Hepatocyte (in vitro differentiated cells): Measurements from ENCODE around the gene VPS11. TPM values are rescaled to one million over a fixed set of nuclear protein-coding genes. Genes with fewer than 3 reads are reported as not detected.
A peak's percentile ranks its signal among the peaks of the same experiment; 100 is the strongest.
"Not testable (repeated sequence)": the region's sequence is repeated elsewhere in the genome, so short reads cannot be mapped to it uniquely, and the experiment has no call there.

Experiments used
- DNase-seq: peaks from one replicate; pipeline ENCODE4 v3.0.0-alpha.2; 2016; ENCODE audit warnings: low spot score
- H2AFZ ChIP-seq: fragments of 200-600 bp; sonication (generic); 2 replicates; pipeline ENCODE4 v1.6.0; 2016; ENCODE audit warnings: antibody characterized with exemption, mild to moderate bottlenecking
- H3K27ac ChIP-seq: fragments of 200-600 bp; sonication (generic); 2 replicates; pipeline ENCODE4 v1.5.1; 2016; ENCODE audit warnings: mild to moderate bottlenecking
- H3K27me3 ChIP-seq: fragments of 200-600 bp; sonication (generic); 2 replicates; pipeline ENCODE4 v1.6.1; 2016
- H3K36me3 ChIP-seq: fragments of 200-600 bp; sonication (generic); replicated peaks from 2 replicates; pipeline ENCODE4 v1.5.1; 2016; ENCODE audit warnings: low read depth; ENCODE audit not compliant: insufficient read depth
- H3K4me1 ChIP-seq: fragments of 200-600 bp; sonication (generic); 2 replicates; pipeline ENCODE4 v1.5.1; 2016; ENCODE audit warnings: mild to moderate bottlenecking, moderate library complexity; ENCODE audit not compliant: insufficient read depth
- H3K4me2 ChIP-seq: fragments of 200-600 bp; sonication (generic); 2 replicates; pipeline ENCODE4 v1.6.0; 2016
- H3K4me3 ChIP-seq: fragments of 200-600 bp; sonication (generic); 2 replicates; pipeline ENCODE4 v1.5.1; 2016; ENCODE audit warnings: mild to moderate bottlenecking
- H3K79me2 ChIP-seq: fragments of 200-600 bp; sonication (generic); 2 replicates; pipeline ENCODE4 v1.6.0; 2017; ENCODE audit warnings: mild to moderate bottlenecking
- H3K9me2 ChIP-seq: fragments of 200-600 bp; sonication (generic); replicated peaks from 2 replicates; pipeline ENCODE4 v1.6.0; 2017; ENCODE audit warnings: mild to moderate bottlenecking; ENCODE audit not compliant: insufficient read depth
- H3K9me3 ChIP-seq: fragments of 200-600 bp; sonication (generic); 2 replicates; pipeline ENCODE4 v1.5.1; 2016; ENCODE audit warnings: low read depth, mild to moderate bottlenecking
- H4K20me1 ChIP-seq: fragments of 200-600 bp; sonication (generic); 2 replicates; pipeline ENCODE4 v1.6.0; 2016; ENCODE audit warnings: mild to moderate bottlenecking; ENCODE audit not compliant: insufficient read depth, poor library complexity, severe bottlenecking
- CTCF ChIP-seq: fragments of 200-600 bp; sonication (generic); IDR thresholded peaks from 2 replicates; pipeline ENCODE4 v1.5.1; 2016; ENCODE audit warnings: antibody characterized with exemption, mild to moderate bottlenecking; ENCODE audit not compliant: poor library complexity
- EZH2 ChIP-seq: fragments of 200-600 bp; sonication (generic); IDR thresholded peaks from 2 replicates; pipeline ENCODE4 v1.6.1; 2016; ENCODE audit warnings: antibody characterized with exemption, mild to moderate bottlenecking, borderline replicate concordance
- EZH2phosphoT487 ChIP-seq: fragments of 200-600 bp; sonication (generic); IDR thresholded peaks from one replicate; pipeline ENCODE4 v1.6.1; 2018; ENCODE audit warnings: antibody characterized with exemption, mild to moderate bottlenecking, low read depth, moderate library complexity; ENCODE audit not compliant: unreplicated experiment, severe bottlenecking
- WGBS: methylation state at CpG from one replicate; pipeline ENCODE4 v1.1.6; 2016; ENCODE audit warnings: low lambda C conversion rate; ENCODE audit errors: missing lambda C conversion rate; 5-methylcytosine and 5-hydroxymethylcytosine counted together
- polyA plus RNA-seq: library from polyadenylated mRNA; unstranded; fragments of >200 nt; fragmentation: Nextera tagmentation; extraction: Ambion mirVana; gene quantifications from 2 replicates; pipeline ENCODE4 v1.2.1, GENCODE V29; 2016
- total RNA-seq: library from RNA; depleted of rRNA; stranded (reverse); fragments of >200 nt; gene quantifications from 2 replicates; pipeline ENCODE4 v1.2.3, GENCODE V29; 2014

VPS11 gene
- total and polyA plus RNA-seq, 2 experiments from 2014 or later, result 31.8 to 36.9 TPM

DNA sequence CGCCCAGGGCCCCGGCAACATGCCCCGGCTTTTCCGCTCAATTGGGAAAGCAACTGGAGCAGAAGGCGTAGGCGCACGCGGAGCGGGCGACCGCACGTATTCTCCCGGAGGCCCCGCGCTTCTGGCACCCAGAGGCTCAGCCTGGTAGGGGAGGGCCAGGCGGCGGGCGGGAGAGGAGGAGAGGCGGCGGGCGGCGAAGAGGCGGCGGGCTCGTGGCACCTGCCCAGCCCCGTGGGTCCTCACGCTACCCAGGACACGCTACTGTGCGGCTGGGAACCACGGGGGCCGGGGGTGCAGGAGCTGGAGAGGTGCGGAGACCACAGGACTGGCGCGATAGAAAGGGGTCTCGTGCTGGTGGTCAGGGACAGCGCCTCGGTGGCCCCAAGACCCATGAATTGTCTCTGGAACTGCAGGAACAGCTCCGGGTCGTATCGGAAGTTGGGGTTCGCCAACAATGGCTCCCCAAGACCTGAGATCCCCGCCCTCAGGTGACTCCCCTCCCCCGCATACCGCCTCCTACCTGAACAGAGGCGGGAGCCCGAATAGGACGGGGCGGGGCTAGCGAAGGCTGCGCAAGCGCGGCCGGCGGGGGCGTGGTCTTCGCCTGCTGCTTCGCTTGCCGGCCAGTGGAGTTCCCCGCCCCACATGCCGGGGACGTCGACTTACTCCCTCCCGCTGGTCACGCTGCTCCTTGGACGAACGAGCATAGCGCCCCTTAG lies 37.1 kb upstream of the VPS11 start, which contains the start of gene SLC37A4:
TSS of gene SLC37A4 (minus strand) at position 549 of the 719 bp plus-strand sequence.
- no peak for TF ChIP-seq CTCF
- TF ChIP-seq EZH2phosphoT487, result no peak
- TF ChIP-seq EZH2, result no peak
- Histone ChIP-seq H3K27me3 (no peaks in the 10 kb centered on the region), H2AFZ (peak within 1 kb of the TSS; percentile 96), H3K9me2 (no peaks in the 10 kb centered on the region), H3K9me3 (no peaks in the 10 kb centered on the region), H3K4me2 (peak within 1 kb of the TSS; percentile 98), H3K4me1 (peaks cover 34% of the 10 kb centered on the region), H3K27ac (peak within 1 kb of the TSS; percentile 91), H3K4me3 (peak within 1 kb of the TSS; percentile 72), H4K20me1 (no peaks in the 10 kb centered on the region), H3K36me3 (no peaks in the 10 kb centered on the region), H3K79me2 (peaks cover 44% of the 10 kb centered on the region)
- peak; percentile 99 for DNase-seq
- WGBS, result 1% methylated on average over 53 of the region's 67 CpGs

DNA sequence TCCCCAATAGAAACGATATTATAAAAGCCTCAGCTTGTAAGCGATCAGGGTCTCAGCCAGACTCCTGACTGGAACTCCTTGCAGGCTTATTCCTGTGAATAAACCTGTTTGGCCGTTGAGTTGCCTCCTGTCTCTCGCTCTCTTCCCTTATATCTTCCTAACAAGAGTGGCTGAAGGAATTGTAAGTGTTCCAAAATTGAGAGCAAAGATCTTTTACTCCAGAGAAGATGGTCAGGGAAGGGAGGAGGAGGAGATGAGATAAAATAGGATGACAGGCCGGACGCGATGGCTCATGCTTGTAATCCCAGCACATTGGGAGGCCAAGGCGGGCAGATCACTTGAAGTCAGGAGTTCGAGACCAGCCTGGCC lies 35.7 kb upstream of the VPS11 start:
- Histone ChIP-seq H4K20me1 (no peaks in the 10 kb centered on the region), H3K4me2 (no peak overlapping the region), H3K9me3 (no peaks in the 10 kb centered on the region), H2AFZ (no peak overlapping the region), H3K79me2 (peaks cover 30% of the 10 kb centered on the region), H3K4me1 (peaks cover 23% of the 10 kb centered on the region), H3K27me3 (no peaks in the 10 kb centered on the region), H3K27ac (no peak overlapping the region), H3K4me3 (no peak overlapping the region), H3K36me3 (no peaks in the 10 kb centered on the region), H3K9me2 (no peaks in the 10 kb centered on the region)
- TF ChIP-seq EZH2 (no peak), EZH2phosphoT487 (no peak), CTCF (no peak)
- no peak for DNase-seq
- WGBS, result 82% methylated on average over 9 of the region's 9 CpGs

- not testable (repeated sequence) for DNase-seq
- 88% methylated on average over 10 of the region's 10 CpGs for WGBS
Measured at GRCh38 chr11:119033421-119033820, 34.2 kb upstream of the VPS11 start.

GRCh38 chr11:119034813-119035212 lies 32.8 kb upstream of the VPS11 start:
- 92% methylated on average over 3 of the region's 3 CpGs for WGBS
- no peaks in the 10 kb centered on the region for H3K27me3 ChIP-seq

More at GRCh38 chr11:119033421-119033820, 34.2 kb upstream of the VPS11 start:
- not testable (repeated sequence) for H3K4me2 ChIP-seq, H3K9me2 ChIP-seq, H3K36me3 ChIP-seq, H2AFZ ChIP-seq, H4K20me1 ChIP-seq, H3K4me3 ChIP-seq, H3K27me3 ChIP-seq, H3K27ac ChIP-seq, H3K9me3 ChIP-seq
- peaks cover 13% of the 10 kb centered on the region for H3K4me1 ChIP-seq
- peaks cover 16% of the 10 kb centered on the region for H3K79me2 ChIP-seq

More at GRCh38 chr11:119034813-119035212, 32.8 kb upstream of the VPS11 start:
- Histone ChIP-seq H3K36me3 (no peaks in the 10 kb centered on the region), H2AFZ (no peak overlapping the region), H3K9me2 (no peaks in the 10 kb centered on the region), H3K4me3 (no peak overlapping the region), H3K9me3 (no peaks in the 10 kb centered on the region), H3K4me2 (no peak overlapping the region), H3K4me1 (peaks cover 3% of the 10 kb centered on the region), H3K79me2 (peaks cover 8% of the 10 kb centered on the region), H3K27ac (no peak overlapping the region), H4K20me1 (no peaks in the 10 kb centered on the region)
- no peak for DNase-seq
- TF ChIP-seq CTCF (no peak), EZH2 (no peak), EZH2phosphoT487 (no peak)
